ENCODE measurements around the gene NKX1-1.

The NKX1-1 gene

DNA sequence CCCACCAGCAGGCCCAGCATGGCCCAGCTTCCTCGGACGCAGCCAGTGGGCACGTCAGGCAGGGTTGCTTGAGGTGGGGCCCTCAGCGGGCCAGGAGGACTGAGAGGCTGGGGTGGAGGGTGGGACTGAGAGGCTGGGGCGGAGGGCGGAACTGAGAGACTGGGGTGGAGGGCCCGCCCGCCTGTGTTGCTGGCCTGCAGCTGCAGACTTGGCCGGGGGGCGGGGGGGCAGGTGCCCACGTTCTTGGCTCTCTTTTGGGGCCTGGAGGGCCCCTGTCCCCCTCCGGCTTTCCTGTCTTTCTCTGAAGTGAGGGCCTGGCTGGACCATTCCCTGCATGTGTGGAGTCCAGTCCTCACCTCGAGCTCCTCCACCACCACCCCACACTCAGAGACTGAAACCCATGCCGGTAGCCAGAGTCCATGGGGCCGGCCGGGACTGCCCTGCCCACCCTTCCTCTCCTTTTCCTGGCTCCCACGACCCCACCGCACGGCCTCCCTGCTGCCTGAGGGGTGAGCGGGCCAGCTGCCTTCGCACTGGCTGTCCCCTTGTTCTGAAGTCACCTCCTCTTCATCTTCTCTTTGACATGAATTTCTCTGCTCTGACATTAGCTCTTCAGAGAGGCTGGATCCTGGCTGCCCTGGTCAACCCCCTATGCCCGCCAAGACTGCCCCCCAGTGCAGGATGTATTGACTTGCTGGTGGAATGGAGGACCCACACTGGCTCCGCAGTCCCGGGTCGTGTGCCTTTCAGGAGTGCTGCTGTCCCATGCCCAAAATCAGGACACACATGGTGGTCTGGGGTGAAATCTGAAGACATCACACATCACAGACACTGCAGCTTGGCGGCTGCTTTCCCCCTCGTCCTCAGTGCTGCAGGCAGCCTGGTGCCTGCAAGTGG, 10.1 kb upstream of the NKX1-1 start:
- DNase-seq = no peak

DNA sequence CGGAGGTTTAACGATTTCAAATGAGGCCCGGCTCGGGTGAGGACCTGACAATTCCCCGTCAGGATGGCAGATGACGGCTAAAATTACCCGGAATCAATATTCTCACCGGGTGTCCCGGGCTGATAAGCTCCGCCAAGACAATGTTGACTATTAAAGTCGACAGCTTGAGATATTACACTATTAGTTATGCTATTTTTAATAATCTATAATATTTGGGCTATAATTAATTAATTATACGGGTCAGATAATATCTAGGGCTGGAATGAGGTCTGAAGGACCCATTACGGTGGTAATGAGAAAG, 9.4 kb upstream of the NKX1-1 start:
- no peak for DNase-seq

DNA sequence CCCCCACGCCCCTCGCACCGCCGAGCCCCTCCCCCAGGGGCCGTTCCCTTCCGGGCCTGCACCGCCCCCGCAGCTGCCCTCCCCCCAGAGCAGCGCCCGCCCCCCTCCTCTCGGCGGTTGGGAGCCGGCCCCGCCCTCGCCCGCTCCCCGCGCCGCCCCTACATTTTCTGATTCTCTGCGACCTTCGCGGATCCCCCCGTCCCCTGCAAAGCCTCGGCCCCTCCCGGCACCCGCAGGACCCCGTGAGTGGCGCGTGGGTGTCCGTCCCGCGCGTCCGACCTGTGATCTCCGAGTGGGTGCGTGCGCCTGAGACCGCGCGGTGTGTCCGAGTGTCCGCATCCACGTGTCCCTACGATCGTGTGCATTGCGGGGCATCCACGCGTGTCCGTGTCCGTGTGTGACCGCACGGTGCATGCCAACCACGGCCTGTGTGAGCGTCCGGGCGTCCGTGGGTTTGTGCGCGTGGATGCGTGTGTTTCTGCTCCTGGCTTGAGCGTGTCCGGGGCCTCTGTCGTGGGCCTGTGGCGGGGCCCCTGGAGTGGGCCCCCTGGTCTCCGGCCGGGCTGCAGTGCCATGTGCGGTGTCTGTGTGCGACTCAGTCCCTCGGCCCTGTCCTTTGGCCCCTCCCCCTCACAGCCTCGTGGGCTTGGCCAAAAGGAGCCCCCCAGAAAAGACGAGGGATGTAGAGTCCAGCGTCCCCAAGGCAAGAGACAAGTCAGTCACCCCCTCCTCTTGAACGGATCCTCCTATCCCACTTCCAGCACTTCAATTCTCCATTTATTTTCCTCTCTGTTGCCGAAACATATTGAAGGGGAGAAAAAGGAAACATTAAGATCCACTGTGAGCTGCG, 8.8 kb upstream of the NKX1-1 start:
- no peak for DNase-seq

DNA sequence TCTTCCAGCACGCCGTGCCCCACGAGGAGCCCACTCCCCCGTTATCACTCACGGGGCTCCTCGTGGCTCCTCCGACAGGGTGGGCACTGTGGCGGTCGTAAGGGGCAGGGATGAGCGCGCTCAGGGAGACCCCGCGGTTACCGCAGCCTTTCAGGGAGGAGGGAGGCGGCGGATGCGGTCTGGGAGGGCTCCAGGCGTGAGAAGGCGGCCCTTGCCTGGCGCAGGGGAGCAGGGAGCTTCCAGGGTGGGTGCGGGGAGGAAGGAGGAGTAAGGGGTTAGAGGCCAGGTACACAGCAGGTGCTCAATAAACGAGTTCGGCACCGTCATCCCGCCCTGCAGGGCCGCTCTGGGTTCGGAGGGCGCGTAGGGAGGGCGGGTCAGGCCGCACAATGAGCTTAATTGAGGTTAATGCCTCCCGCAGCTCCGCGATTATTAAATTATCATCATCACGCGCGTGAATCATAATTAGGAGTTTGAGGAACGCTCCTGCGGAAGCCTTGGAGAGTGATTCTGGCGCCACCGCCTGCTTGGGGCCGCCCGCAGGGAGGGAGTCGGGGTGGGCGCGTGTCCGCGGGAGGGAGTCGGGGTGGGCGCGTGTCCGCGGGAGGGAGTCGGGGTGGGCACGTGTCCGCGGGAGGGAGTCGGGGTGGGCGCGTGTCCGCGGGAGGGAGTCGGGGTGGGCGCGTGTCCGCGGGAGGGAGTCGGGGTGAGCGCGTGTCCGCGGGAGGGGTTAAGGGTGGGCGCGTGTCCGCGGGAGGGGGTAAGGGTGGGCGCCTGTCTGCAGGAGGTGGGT, 7.6 kb upstream of the NKX1-1 start:
- no peak for DNase-seq

DNA sequence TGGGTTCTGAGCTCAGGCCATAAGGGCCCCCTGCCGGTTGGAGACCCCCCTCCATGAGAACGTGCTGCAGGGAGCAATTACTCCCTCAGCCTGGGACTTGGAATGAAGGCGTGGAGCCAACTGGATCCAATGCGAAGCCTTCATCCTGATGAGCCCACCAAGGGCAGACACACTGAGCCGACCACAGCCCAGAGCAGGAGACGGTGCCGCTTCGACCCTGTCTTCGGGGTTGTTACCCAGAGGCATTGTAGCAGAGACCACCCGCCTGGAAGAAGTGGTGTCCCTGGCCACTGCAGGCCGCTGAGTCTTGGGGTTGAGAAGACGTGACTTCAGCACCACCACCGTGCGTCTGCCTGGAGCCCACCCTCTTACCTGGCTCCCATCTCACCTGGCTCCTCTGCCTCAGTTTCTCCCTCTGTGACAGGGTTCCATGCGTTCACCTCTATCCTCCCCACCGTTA, 7.0 kb upstream of the NKX1-1 start:
- no peak for DNase-seq

DNA sequence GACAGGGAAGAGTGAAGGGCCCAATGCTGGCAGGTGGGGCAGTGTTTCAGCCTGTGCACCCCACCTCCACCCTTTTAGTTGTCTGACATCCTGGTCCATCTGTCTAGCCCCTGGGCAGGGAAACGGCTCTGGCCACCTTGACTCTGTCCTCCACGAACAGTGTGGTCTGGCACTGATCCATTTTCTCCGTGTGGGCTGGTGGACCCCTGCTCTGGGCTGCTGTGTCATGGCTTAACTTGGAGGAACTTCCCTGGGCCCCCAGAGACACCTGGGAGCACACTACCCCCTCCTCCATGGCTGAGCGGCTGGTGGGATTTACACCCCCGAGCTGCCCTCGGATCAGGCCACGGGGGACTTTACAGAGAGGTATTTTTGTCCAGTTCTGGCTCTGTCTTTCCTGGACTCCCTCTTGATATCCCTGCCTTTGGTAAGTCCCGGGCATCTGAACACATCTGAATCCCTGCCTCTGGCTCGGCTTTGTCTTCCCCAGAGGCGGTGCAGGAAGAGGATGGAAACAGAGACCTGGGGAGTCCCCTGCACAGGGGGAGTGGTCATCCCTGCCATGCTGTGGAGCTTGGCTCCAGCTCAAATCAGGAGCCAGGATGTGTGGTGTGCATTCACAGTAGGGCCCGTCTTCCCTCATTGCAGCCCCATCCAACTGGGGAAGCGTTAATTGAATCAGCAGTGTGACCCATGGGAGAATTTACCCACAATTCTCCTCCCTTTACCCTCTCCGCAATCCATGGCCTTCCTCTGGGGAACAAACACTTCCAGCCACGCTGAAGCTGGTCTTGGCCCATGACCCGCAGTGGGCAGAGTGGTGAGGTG, 6.3 kb upstream of the NKX1-1 start:
- DNase-seq = no peak

DNA sequence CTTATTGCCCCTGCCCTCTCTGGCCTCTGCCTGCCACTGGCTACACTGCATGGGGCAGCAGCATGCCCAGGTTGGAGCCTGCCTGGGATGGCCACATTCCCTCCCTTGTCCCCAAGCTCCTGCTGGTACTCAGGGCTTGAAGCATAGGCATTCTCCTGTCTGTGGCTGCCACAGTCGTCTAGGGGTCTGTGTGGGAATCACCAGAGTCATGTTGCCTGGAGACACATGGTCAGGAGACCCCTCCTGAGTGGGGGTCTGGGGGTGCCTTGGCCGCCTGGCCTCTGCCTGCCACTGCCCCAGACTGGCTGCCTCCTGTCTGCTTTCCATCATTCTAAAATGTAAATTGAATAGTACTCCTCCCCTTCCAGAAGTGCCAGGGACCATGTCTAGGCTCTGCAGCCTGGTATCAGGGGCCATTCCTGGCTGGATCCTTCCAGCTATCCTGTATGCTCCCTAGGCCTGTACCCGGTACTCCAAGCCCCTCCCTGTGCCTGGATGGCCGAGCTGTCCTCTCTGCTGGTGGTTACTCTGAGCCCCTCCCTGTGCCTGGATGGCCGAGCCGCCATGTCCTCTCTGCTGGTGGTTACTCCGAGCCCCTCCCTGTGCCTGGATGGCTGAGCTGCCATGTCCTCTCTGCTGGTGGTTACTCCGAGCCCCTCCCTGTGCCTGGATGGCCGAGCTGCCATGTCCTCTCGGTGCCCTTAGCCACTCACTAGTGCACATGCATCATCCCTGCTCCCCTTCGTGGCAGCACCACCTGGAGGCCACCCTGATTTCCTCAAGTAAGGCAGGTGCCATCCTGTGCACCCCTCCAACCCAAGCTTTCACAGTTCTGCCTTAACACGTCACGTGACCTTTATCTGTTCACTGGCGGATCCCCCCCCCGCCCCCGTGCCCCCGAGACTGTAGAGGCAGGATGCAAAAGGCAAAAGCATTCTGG, 5.5 kb upstream of the NKX1-1 start:
- no peak for DNase-seq

DNA sequence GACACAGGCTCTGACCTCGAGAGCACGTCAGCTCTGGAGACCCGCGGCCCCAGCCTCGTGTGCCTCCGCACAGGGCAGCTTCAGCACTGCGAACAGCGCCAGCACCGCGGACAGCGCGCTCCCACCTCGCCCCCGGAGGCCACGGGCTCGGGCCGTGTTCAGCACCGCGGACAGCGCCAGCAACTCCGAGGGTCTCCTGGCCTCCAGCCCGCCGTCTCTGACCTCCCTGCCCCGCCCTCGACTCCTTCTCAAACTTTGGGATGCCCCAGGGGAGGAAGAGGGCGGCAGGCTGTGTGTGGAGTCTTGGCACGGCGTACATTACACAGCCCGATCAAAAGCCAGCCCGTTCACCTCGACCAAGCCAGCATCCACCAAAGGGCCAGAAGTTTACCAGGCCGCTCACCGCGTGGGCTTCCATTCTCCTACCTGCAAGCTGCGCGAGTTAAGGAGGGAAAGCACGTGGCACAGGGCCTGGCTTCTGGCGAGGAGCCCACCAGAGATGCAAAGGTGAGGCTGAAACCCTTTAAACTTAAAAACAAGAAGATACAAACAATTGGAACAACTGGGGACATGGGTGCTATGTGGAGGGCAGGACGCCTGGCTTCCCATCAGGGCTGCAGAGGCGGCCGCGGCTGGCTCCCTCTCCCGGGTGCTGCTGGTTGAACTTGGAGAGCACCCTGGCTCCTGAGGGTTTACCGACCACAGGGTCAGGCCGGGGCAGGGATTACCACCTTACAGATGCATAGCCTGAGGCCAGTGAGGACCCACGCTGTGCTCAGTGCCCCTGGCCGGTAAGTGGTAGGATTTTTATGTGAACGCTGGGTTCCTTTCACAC, 4.5 kb upstream of the NKX1-1 start:
- peak; percentile 42 for DNase-seq

DNA sequence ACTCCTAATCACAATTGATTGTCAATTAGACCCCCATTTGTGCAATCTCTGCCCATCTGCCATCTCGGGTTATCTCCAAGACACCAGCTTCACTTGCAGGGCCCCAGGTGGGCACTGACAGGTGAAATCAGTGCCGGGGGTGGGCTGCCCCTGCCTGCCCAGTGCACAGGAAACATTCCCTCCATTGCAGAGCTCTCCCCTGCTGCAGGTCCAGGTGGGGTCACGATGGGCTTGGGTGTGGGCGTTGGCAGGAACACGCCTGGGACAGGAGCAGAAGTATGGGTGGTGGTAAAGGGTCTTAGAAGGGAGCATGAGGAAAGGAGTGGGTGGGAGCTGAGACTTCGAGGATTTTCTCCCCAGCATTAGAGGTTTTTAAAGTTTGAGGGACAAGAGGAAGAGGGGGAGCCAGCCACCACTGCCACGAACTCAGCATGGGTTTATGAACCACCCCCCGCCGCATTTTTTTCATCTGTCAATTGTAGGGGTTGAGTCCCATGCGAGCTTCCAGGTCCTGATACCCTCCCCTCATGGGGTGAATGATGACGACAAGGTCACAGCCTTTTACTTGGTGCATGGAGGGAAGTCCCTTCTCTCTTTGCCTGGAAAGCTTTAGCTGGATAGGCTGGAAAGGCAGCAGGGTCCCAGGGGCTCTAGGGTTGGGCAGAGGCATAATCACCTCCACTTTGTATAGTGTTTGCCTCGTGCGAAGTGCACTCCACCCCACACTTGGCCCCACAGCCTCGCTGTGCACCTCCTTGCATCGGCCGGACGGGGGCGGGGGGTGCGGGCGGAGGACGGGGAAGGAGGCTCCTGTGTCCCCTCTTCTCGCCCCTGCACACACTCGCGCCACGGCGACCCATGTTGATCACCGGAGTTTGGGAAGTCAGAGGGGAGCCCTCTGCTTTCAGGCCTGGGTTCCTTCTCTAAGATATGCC, 3.5 kb upstream of the NKX1-1 start:
- DNase-seq = no peak

DNA sequence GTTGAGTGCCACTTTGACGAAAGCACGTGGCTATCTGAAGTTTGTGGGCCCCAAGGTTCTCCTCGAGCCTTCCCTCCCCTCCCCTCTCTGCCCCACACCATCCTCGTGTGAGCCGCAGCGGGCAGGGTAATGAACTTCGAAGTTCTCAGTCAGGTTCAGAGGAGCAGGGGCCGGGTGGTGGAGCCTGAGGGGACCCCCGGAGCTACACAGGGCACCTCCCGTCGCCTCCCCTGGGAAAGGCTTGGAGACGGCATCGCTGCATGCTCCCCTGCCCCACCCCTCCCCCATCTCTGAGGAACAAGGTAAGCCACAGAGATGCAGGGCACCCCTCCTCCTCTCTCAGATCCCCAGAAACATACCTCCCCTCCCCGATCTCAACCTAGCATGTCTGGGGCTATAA, 2.8 kb upstream of the NKX1-1 start:
- no peak for DNase-seq

DNA sequence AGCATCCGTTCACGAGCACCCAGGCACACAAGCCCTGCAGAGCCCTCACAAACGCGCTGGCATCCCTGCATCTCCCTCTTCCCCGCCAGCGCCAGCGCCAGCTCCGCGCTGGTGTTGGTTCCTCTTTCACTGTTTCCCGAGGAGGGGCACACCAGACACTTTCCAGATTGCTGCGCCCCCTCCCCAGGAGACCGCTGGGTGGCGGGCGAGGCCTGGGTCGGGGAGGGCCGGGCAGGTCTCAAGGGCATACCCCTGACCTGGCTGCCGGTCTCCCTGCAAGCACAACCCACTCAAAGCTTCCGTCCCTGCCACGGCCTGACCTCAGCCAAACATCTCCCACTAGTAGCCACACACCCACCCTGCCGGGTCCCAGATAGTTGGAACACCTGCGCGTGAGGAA, 2.2 kb upstream of the NKX1-1 start:
- DNase-seq = no peak

DNA sequence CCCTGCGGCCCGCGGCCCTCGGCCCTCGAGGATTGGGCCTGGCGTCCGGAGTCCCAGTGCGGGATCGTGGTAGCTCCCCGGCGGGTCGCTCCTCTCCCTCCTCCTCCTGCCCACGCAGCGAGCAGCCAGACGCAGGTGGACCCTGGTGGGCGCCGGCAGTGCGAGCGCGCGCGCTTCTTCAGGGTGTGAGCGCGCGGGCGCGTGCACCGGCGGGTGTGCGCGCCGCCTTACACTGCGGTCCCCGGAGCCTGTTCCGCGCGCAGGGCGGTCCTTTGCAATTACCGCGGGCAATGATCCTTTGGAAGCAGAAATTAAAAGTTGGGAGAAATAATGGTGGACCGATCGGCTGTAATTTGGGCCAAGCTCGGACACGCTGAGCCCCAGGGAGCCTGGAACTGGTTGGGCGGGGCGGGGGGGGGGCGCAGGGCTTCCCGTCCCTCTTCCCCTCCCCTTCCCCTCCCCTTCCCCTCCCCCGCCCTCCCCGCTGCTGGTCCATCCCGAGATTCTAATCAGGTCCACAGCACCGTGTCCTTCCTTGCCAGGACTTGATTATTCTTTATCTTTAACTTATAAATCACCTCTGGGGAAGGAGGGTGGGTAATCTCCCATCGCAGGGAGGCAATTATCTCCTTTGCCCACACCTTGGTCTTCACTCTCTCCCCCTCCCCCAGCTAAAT, 1.6 kb upstream of the NKX1-1 start:
- no peak for DNase-seq

DNA sequence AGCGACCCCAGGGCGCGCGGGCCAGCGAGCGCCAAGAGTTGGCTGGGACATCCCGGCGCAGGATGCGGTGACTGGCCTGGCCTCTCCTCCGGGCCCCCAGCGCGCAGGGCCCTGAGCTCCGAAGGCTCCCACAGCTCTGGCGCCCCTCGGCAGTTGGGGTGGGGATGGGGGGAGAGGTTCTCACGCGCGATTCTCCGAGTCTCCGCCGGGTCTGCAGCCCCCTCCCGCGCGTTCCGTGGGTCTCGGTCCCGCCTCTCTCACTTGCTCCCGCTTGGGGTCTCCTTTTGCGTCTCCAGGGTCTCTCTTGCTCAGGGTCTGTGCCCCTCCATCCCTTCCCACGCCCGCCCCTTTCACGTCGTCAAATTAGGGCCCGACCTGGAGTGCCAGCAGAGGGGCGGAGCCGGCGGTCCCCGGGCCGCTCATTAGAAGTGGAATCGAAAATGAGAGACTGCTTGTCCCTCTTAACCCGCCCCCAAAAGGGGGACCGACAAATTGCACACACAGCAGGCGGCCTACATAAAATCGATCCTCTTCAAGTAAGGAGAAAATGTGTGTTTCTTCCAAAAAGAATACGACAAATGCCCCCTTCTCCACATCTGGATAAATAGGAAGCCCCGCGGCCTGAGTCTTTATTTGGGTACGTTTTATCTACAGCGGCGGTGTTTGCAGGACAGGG, 877 bp upstream of the NKX1-1 start:
- DNase-seq = no peak

DNA sequence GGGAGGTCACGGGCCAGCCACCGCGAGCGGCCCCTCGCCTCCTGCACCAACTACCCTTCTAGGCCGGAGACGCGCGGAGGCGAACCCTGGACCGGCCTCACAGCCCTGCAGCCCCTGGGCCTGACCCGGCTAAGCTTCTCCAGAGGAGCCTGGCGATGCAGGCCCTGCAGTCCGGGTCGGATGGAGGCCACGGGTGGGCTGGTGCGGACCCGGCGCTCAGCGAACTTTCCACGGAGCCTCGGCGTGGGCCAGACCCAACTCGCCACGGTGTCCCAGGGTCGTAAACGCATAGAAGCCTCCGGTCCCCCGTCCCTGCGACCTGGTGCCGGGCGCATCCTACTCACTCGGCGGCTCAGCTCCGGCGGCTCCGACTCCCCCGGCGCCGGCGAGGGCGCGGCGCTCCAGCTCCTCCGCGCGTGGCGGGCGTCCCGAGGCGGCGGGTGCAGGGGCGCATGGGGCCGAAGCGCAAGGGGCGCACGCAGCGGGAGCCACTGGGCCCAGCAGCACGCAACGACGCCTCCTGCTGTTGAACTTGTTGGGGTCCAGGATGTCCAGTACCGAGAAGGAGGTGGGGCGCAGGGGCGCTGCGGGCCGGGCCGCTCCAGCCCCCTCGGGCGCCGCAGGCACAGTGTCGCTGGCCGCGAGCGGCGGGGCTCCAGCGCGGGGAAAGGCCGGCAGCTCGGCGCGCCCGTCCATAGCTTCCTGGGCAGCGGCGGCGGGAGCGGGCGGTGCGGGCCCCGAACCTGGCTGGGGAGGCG, 427 bp downstream of the NKX1-1 start:
- DNase-seq = no peak

DNA sequence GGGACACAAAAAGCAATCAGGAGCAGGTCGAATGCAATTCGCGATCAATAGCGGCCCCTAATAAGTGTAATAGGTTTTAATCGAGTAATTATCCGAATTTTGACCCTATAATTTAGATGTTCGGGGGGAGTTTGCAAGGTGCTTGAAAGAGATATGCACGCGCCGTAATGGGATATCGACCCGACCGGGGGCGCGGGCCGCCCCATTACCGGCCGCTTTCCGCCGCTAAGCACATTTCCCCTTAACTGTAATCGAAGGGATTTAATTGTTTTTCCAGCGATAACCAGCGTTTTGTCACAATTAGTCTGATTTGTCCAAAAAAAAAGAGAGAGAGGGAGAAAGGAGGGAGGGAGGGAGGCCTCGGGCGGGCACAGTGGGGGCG, 997 bp downstream of the NKX1-1 start:
- DNase-seq = no peak

DNA sequence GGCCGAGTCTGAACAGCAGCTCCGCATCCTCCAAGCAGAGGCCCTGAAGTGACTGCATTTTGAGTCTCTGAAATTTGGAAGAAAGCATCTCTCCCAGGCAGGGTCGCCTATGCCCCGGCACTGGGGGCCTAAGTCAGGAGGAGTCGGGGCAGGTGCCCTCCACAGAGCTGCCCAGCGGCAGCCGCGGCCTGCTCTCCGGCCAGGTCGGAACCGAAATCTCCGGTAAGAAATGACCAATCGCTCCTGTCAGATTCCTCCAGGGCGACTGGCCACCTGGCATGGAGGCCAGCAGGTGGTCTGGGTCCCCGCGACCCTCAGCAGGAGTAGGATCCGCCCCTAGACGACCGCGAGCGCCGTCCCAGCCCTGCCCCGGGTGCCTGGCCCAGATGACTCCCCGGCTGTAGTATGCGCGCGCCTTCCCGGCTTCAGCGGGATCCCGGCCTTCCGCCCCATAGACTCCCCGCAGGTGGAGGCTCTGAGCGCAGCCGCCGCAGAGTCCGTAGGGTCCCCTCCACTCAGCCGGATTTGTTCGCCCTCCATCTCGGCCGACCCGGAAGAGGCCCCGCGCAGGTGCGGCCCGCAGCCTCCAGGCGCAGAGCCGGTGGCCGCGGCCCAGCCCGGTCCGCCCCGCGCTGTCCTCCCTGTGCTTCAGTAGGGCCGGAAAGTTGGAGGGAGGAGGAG, 1.5 kb downstream of the NKX1-1 start:
- DNase-seq = no peak

Measured in T1000 (cell line).